GM12801 (cell line): ENCODE data around the gene RPS5.

Experiments
- CTCF ChIP-seq: IDR thresholded peaks from one replicate; pipeline ENCODE4 v1.5.1; 2011; ENCODE audit warnings: control low read depth; ENCODE audit not compliant: insufficient read length; ENCODE audit errors: extremely low read depth

RPS5 gene

GRCh38 chr19:58400316-58400915 is 13.3 kb downstream of the RPS5 start:
- TF ChIP-seq CTCF = no peak

- TF ChIP-seq CTCF = no peak
These were observed 14.1 kb downstream of the RPS5 start for GRCh38 chr19:58400916-58401839.

GRCh38 chr19:58401840-58402421 is 14.9 kb downstream of the RPS5 start:
- no peak for TF ChIP-seq CTCF

- no peak for TF ChIP-seq CTCF
These were observed 20.0 kb downstream of the RPS5 start for GRCh38 chr19:58406818-58407657.

GRCh38 chr19:58407658-58408151 is 20.6 kb downstream of the RPS5 start:
- no peak for TF ChIP-seq CTCF

- no peak for TF ChIP-seq CTCF
These were observed 21.3 kb downstream of the RPS5 start, which contains the start of gene ZNF584 for GRCh38 chr19:58408152-58409009. ZNF584 (plus strand) TSS chr19:58408649; CDS start chr19:58409148, 499 bp downstream.
